B cell (primary cell): Measurements from ENCODE around the gene JUNB.

ENCODE experiments used
- CTCF ChIP-seq: fragments of 200-600 bp; IDR thresholded peaks from one replicate; pipeline ENCODE4 v1.8.0; 2022; ENCODE audit warnings: antibody characterized with exemption, mild to moderate bottlenecking
- EZH2 ChIP-seq: IDR thresholded peaks from 2 replicates; pipeline ENCODE4 v1.6.1; 2012; ENCODE audit warnings: borderline replicate concordance, low read depth, mild to moderate bottlenecking, moderate library complexity, low read length; ENCODE audit not compliant: insufficient read depth, poor library complexity, severe bottlenecking

DNA sequence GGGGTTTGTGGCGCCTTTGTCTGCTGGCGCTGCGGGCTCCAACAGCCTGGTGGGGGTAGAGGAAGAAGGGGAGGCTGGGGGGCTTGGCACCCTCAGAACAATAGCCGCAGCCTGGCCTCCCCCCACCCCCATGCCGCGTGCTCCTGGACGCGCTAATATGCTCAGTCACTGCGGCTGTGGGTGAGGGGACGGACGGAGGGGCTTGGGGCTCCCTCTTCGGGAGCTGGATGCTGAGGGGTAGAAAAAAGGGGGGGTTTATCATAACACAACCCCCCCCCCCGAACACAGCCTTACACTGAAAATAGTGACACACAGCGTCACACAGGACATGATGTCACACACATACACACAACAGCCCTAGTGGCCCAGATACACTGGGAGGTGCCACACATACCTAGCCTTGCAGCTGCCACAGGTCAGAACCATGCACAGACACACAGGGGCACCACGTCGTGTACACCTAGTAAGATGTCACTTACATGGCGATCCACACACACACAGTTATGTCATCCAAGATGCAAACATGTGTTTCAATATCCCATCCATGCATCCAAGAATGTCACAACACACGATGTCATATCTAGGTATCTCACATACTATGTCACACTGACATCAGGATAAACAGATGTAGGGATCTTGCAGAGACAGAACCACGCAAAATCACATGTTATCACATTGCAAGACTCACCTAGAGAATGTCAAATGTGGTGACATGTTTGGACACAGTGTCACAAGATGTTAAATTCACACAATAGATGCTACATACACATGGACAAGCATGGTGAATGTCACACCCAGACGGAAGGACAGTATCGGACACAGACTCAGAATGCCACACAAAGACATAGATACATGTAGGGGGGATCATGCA, 47.8 kb downstream of the JUNB start:
- TF ChIP-seq CTCF (no peak), EZH2 (no peak)
